ENCODE measurements around the gene C19orf47.

The C19orf47 gene

GRCh38 chr19:40280608-40281221, 67.5 kb downstream of the C19orf47 start:
- DNase-seq: no peak

GRCh38 chr19:40279761-40280607, 68.2 kb downstream of the C19orf47 start:
- DNase-seq: no peak

- no peak for DNase-seq
Observed at GRCh38 chr19:40279120-40279551, 69.1 kb downstream of the C19orf47 start.

- no peak for DNase-seq
Observed at GRCh38 chr19:40278361-40279035, 69.7 kb downstream of the C19orf47 start.

GRCh38 chr19:40277356-40278059, 70.7 kb downstream of the C19orf47 start:
- no peak for DNase-seq

- DNase-seq: no peak
Observed at GRCh38 chr19:40274585-40275544, 73.3 kb downstream of the C19orf47 start.

- DNase-seq: no peak
Observed at GRCh38 chr19:40273469-40274360, 74.5 kb downstream of the C19orf47 start.

GRCh38 chr19:40272261-40272660, 75.9 kb downstream of the C19orf47 start:
- DNase-seq: no peak

- no peak for DNase-seq
Observed at GRCh38 chr19:40271706-40272105, 76.5 kb downstream of the C19orf47 start.

GRCh38 chr19:40270362-40271089, 77.7 kb downstream of the C19orf47 start:
- no peak for DNase-seq
